GM19025 (cell line): Measurements from ENCODE around the gene XDH.

ENCODE experiments used
- ATAC-seq: cut with Tn5 transposase; IDR thresholded peaks from one replicate; pipeline ENCODE4 v1.9.1; 2021; ENCODE audit warnings: mild to moderate bottlenecking, low read depth, moderate library complexity; ENCODE audit not compliant: unreplicated experiment

XDH gene

DNA sequence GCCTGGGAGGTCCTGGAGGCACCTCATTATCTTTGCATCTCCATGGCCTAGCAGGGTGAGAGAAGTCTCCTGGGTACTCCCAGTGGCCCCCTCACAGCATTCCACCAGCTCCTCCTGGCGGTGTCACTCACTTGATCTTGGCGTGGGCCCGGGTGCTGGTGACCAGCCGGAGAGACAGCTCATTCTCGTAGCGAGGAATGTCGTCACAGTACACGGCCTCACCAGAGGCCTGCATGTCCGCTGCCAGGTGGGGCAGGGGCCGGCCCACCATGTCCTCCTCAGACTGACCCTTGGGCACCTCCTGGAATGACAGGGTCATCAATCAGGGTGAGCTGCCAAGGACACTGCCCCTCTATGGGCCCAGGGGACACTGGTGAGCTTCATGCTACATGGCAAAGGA, 42.4 kb downstream of the XDH start:
- no peak for ATAC-seq

DNA sequence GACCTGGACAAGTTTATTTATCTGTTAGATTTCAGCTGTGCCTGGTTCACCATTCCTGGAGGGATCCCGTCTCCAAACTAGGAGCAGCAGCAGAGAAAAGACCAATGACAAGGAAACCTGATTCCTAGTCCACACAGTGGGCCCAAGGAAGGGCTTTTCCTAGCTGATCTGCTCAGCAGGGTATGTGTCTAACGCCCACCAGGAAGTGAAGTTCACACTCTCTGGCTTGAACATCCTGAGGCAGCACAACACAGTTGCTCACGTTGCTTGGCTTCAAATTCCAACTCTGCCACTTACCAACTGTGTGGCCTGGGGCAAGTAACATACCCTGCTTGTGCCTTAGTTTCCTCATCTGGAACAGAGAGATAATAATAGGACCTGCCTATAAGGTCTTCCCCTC, 42.9 kb downstream of the XDH start:
- ATAC-seq: no peak

DNA sequence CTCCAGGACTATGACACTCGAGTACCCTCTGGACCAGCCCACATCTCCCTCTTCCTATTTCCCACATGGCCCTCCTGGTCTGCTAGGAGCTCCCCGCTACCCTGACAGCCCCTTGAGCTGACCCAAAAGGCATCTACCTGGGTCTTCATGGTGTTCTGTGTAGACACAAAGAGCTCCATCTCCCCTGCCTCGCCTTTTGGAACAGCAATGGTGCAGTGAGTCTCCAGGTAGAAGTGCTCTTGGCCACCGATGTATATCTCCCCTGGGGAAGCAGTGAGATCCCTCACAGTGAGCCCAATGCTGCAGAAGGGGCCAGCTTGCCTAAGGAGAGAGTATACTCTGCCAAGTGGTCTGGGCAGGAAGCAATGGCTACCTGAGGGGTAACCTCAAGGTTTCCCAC, 47.8 kb downstream of the XDH start:
- no peak for ATAC-seq

GRCh38 chr2:31365834-31366505, 48.6 kb downstream of the XDH start:
- ATAC-seq: no peak

DNA sequence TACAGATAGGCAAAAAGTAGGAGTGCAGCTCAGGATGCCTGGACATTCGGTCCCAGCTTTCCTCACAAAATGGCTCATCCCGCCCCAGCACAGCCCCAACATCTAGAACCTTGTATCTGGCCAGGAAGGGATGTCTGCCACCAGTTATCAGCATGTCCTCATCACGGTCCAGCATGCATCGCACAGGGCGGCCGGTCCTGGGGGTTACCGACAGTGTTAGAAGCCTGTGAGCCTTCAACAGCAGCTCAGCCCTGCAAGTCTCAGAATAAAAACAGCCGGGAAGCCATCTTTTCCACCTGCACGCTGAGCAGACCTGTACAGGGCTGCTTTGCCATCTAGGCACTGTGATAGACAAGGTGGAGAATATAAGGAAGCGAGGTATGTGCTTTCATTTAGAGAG, 49.2 kb downstream of the XDH start:
- ATAC-seq: no peak

DNA sequence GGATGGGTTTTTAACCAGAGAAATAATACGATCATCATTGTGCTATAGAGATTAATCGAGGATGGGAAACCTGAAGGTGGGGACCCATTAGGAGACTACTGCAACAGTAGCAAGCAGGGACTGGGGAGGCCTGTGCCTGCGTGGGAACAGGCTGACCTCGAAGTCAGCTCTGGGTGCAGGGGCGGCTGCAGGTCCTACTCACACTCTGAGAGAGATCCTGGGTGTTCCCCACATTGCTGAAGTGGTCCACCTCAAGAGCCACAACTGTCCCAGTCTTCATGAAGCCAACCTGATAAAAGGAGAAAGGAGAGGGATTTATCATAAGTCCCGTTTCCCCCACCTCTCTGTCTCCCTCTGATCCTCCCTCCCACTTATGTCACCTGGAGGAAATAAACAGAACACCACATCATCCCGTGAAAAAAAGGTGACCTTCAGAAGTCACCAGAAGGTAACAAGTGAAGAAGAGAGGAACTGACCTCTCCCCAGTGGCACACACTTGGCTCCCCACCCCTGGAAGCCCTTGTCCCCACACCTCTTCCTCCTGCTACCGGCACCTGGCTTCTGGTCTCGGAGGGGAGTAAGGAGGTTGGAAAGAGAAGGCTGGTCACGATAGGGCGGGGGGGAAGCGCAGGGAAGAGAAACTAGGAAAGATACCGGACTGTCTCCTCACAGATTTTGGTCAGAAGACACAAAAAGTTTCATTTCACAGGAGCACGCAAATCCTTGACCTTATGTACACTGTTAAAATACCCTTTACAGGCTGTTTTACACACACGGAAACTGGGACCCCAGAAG, 50.4 kb downstream of the XDH start:
- no peak for ATAC-seq

DNA sequence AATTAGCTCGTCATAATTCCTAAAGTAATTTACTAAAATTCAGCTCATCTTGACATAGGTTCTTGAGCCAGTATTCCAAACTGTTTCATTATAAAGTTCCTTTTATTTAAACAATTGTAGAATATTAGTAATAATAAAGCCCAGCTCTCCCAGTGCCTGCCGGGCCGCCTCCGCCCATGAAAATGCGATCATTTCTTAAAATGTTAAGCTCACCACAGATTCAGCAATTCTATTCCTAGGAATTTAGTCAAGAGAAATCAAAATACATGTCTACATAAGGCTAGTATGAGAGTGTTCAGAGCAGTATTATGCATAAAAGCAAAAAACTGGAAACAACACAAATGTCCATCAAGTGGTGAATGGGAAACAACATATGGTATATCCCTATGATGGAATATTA, 52.0 kb downstream of the XDH start:
- no peak for ATAC-seq

DNA sequence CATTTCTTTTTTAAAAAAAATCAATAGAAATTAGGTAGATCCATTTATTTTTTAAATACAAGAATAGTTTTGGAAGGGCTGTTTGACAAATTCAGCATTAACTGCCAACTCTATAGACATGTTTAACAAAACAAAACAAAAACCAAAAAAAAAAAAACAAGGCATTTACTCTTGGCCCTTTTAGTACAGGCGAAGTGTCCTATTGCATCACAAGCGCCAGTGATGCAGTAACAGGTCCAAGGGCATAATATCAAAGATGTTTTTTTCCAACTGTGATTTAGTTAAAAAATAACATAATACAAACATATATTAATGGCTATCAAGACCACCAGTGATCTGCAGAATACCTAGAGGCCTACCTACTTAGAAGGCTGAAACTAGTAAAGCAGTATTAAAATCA, 55.3 kb downstream of the XDH start:
- no peak for ATAC-seq

DNA sequence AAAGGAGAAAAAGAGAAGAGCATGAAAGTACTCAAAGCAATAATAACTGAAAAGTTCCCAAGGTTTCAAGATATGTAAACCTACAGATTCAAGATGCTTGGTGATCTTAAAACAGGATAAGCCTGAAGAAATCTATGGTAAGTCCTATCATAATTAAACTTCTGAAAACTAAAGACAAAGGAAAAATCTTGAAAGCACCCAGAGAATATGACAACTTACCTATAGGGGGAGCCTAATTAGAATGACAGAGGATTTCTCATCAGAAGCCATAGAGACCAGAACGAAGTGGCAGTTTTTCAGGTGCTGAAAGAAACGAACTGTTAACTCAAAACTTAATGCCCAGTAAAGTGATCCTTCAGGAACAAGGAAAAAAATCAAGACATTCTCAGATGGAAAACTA, 59.7 kb downstream of the XDH start:
- no peak for ATAC-seq

DNA sequence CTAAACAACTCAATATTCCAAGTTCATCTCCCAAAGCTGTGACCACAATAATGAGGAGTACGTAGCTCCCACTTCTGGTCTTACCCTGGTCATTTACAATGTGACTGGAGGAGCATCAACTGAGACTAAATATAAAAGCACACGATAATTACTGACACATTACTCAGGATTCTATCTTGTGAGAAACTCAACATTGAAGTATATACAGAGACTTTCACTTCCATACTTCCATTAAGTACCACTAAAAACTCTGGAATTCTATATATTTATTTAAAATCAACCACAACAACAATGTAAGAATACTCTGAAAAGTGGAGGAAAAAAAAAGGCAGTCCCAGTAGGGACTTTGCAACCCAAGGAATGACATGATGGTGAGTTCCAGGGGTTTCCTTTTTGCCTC, 61.4 kb downstream of the XDH start:
- no peak for ATAC-seq

DNA sequence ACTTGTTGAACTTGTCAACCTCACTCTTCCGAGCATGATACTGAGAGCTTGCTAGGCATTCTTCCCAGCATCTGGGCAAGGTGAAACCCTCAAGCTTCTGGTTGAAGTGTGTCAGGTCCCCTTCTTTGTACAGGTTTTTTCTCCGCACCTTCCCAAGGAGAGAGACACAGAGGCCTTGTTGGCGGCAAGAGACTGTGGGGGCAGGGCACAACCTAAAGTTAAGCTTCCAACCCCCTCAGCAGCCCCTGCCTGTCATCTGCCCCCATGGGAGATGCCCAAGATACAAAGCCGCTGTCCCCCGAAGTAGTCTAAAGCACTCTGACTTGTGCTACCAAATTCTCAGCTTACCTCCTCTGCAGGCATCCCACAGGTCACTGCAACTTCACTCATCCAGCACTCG, 64.9 kb downstream of the XDH start:
- no peak for ATAC-seq

DNA sequence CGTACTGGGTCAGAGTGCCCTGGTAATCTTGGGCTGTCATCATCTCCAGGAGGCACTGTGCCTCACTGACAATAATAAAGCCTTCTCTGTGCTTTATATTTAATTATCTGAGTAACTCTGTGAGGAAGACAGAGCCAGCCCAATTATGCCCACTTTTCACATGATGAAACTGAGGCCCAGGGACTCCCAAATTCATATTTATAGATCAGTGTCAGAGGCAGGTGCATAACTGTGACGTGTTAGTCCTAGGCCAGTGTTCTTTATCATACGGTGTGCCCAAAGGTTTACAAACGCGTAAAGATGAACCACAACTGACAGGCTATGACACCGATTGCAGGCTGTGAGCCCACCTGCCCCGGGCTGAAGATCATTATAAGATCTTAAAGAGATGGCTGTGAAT, 65.4 kb downstream of the XDH start:
- no peak for ATAC-seq

DNA sequence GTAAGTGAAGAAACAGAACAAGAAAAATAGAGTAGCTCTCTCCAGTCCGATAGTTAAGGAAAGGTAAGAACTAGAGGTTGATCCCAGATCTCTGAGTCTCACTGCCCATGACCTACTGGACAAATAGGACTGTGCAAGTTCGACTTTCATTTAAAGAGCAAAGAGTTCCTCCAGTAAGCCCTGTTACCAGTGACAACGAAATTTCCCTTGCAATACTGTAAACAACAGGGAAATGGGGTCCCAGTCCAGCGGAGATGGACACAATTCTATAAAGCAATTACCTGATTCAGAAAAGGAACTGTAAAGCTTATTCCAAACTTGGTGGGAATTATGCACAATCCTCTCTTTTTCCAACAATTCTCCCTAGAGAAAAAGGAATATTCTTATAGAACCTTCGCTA, 65.9 kb downstream of the XDH start:
- no peak for ATAC-seq

DNA sequence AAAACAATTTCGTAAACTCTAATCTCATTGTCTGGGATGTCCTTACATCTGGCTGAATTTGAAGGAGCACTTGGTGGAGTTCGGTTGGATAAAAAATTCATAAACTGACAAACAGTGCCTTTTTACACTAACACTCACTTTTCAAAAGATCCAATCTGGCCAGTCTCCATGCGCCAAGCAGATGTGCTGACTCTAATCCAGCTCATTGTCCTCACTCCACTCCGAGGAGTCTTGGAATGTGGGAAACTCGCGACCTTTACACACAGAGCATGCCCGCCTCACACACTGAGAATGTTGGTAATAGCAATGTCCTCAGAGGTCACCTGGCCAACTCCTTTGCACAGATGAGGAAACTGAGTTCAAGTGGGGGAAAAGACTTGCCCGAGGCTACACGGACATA, 66.8 kb downstream of the XDH start:
- no peak for ATAC-seq

- no peak for ATAC-seq
These were observed 67.2 kb downstream of the XDH start for GRCh38 chr2:31347319-31347718.

- no peak for ATAC-seq
These were observed 70.1 kb downstream of the XDH start for GRCh38 chr2:31344447-31344846.

- ATAC-seq: no peak
These were observed 73.2 kb downstream of the XDH start for GRCh38 chr2:31341351-31341750.

GRCh38 chr2:31339696-31340095, 74.8 kb downstream of the XDH start:
- ATAC-seq: no peak

GRCh38 chr2:31337860-31338259, 76.7 kb downstream of the XDH start:
- no peak for ATAC-seq

DNA sequence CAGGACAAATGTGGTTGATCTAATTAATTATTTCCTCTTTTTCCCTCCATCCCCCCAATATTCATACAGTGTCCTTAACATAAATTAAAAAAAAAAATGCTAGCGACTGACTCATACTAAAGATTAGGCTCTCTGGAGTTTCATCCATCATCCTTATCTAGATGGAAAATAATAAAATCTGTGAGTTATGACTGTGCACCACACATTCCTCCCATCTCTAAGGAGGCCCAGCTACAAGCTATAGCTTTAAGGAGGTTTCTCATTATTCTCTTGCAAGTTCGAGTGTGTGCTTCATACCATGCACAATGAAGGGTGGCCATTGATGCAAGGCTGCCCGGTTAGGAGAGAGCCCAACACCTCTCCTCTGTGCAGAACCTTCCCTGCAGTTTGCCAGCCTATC, 77.3 kb downstream of the XDH start:
- ATAC-seq: no peak

- ATAC-seq: no peak
These were observed 78.5 kb downstream of the XDH start for GRCh38 chr2:31335921-31336585.
